Body of pancreas (tissue), 4 donors: ENCODE data around the gene NPHP4. TPM values are rescaled to one million over a fixed set of nuclear protein-coding genes. Genes with fewer than 3 reads are reported as not detected.

ENCODE experiments used
- ATAC-seq: fragments of 150-250 bp; one replicate; pipeline ENCODE4 v1.9.1; 2016
- DNase-seq, 4 donors: peaks; one replicate each; pipeline ENCODE4 v3.0.0-alpha.2; 2019
- H3K27ac ChIP-seq, 4 donors: fragments of 200-600 bp; sonication (generic); 1 replicate in 3 of 4; 2 replicates in 1 of 4; pipeline versions ENCODE4 v1.5.1 to v1.6.1; 2016 to 2019; ENCODE audit warnings: mild to moderate bottlenecking in 1 of 4, mixed read lengths in 1 of 4, moderate library complexity in 1 of 4
- H3K27me3 ChIP-seq, 2 donors: fragments of 200-600 bp; sonication (generic); one replicate each; pipeline ENCODE4 v1.6.0; 2016; ENCODE audit warnings: mild to moderate bottlenecking in 1 of 2
- H3K36me3 ChIP-seq, 2 donors: fragments of 200-600 bp; sonication (generic); replicated peaks in 1 of 2; 2 replicates each; pipeline ENCODE4 v1.5.1; 2016; ENCODE audit warnings: low read depth in 2 of 2; ENCODE audit not compliant: insufficient read depth in 1 of 2
- H3K4me1 ChIP-seq: fragments of 200-600 bp; sonication (generic); one replicate; pipeline ENCODE4 v1.6.0; 2016
- H3K4me3 ChIP-seq, 2 donors: fragments of 200-600 bp; sonication (generic); 1 replicate in 1 of 2; 2 replicates in 1 of 2; pipeline ENCODE4 v1.5.1; 2016 to 2019
- H3K9me3 ChIP-seq, 3 donors: fragments of 200-600 bp; sonication (generic); 1 replicate in 2 of 3; 2 replicates in 1 of 3; pipeline ENCODE4 v1.5.1; 2016
- CTCF ChIP-seq, 7 experiments: fragments of 450-650 bp in 4 of 7; fragments of 200-600 bp in 3 of 7; sonication (generic) in 3 of 7; IDR thresholded peaks; one replicate each; pipeline ENCODE4 v1.5.1; 2016 to 2019; ENCODE audit warnings: antibody characterized with exemption in 7 of 7
- POLR2A ChIP-seq, 3 donors: fragments of 450-650 bp; IDR thresholded peaks; one replicate each; pipeline ENCODE4 v1.6.1; 2016; ENCODE audit warnings: antibody characterized with exemption in 3 of 3, mild to moderate bottlenecking in 2 of 3
- WGBS, 2 donors: methylation state at CpG; one replicate each; pipeline ENCODE4 v1.1.5; 2017; 5-methylcytosine and 5-hydroxymethylcytosine counted together
- intact Hi-C: fragments of 100-400 bp; cut with DNase I; formaldehyde crosslinking; loops from one replicate; pipeline ENCODE4 v1.15.1; 2023
- total RNA-seq, 2 donors: library from RNA; depleted of rRNA; stranded (reverse); fragments of >200 nt; gene quantifications; one replicate each; pipeline ENCODE4 v1.1.0, GENCODE V29; 2016

NPHP4 gene
- total RNA-seq, 2 donors from 2014 or later, result 10.4 to 48.5 TPM

GRCh38 chr1:6014130-6014999, 22.1 kb upstream of the NPHP4 start:
- H3K27ac ChIP-seq, result no peak overlapping the region
- no peak for TF ChIP-seq POLR2A (IDR thresholded peaks at IDR 0.05)
- no peak for TF ChIP-seq CTCF (IDR thresholded peaks at IDR 0.05)
- DNase-seq, result no peak
- intact Hi-C loops, result no loop called here
- no peaks in the 10 kb centered on the region for H3K36me3 ChIP-seq
- H3K4me1 ChIP-seq, result no peaks in the 10 kb centered on the region
- no peak overlapping the region for H3K4me3 ChIP-seq
- H3K9me3 ChIP-seq, result no peaks in the 10 kb centered on the region
- no peak for ATAC-seq
- WGBS, 2 donors, result 73 to 80% methylated on average over 16 to 19 of the region's 19 CpGs
- no peaks in the 10 kb centered on the region for H3K27me3 ChIP-seq

DNA sequence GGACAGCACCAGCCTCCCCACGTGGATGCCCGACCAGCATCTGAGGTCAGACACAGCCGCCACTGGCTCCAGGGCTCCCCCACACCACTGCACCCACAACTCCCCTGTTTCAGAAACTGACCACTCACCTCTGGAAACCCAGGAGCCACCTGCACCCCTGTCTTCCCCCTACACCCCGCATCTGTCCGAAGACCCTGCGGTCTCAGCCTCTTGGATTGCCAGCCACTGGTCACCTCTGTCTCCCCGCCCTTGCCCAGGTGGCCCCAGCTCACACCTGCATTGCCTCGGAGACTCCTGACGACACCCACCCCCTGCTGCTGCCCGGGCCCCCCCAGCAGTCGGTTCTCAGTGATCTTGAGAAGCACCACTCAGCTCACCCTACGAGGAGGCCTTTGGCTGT, 21.3 kb upstream of the NPHP4 start:
- TF ChIP-seq CTCF (IDR thresholded peaks at IDR 0.05) (no peak), POLR2A (IDR thresholded peaks at IDR 0.05) (no peak)
- H3K36me3 ChIP-seq, result no peaks in the 10 kb centered on the region
- H3K27me3 ChIP-seq, result no peaks in the 10 kb centered on the region
- H3K4me1 ChIP-seq, result no peaks in the 10 kb centered on the region
- intact Hi-C loops, result no loop called here
- H3K27ac ChIP-seq, result no peak overlapping the region
- H3K9me3 ChIP-seq, result no peaks in the 10 kb centered on the region
- DNase-seq (no peak), ATAC-seq (no peak)
- no peak overlapping the region for H3K4me3 ChIP-seq
- WGBS, 2 donors, result 77 to 96% methylated on average over 5 to 12 of the region's 12 CpGs

DNA sequence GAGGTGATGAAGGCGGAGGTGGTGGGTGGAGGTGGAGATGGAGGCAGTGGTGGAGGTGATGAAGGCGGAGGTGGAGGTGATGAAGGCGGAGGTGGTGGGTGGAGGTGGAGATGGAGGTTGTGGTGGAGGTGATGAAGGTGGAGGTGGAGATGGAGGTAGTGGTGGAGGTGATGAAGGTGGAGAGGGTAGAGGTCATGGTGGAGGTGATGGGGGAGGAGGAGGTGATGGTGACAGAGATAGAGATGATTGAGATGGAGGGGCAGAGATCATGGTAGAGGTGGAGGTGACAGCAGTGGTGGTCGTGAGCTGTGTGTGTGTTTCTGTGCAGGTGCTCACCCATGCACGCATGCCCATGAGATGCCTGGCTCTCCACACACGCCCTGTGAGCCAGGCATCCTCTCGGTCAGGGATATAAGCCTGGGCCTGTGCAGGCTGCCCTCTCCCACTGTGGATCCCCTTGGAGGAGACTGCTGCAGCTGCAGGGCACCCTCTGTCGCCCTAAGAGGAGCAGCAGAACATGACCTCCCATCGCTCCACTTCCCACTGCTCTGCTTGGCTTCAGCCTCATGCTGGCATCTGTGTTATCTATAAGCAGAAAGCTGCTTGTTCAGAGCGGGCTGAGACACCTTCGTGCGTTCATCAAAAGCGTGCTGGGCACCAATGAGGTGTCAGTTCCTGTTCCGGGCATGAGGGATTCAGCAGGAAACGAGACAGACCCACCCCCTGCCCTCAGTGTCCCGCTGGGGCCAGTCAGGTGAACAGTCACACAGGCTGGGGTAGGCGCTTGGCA, 20.5 kb upstream of the NPHP4 start:
- H3K27ac ChIP-seq, result no peak overlapping the region
- H3K9me3 ChIP-seq, result no peaks in the 10 kb centered on the region
- intact Hi-C loops, result no loop called here
- H3K4me3 ChIP-seq, result no peak overlapping the region
- ATAC-seq (no peak), DNase-seq (no peak)
- H3K4me1 ChIP-seq, result no peaks in the 10 kb centered on the region
- no peak for TF ChIP-seq POLR2A (IDR thresholded peaks at IDR 0.05)
- TF ChIP-seq CTCF (IDR thresholded peaks at IDR 0.05), result no peak
- WGBS, 2 donors, result 71 to 74% methylated on average over 14 to 17 of the region's 17 CpGs
- H3K36me3 ChIP-seq, result no peaks in the 10 kb centered on the region
- H3K27me3 ChIP-seq, result no peaks in the 10 kb centered on the region

DNA sequence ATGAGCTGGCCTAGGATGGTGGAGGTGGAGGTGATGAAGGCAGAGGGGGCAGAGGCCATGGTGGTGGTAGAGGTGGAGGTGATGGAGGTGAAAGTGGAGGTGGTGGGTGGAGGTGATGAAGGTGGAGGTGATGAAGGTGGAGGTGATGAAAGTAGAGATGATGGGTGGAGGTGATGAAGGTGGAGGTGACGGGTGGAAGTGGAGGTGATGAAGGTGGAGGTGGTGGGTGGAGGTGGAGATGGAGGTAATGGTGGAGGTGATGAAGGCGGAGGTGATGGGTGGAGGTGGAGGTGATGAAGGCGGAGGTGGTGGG, 19.7 kb upstream of the NPHP4 start:
- intact Hi-C loops, result no loop called here

GRCh38 chr1:6011161-6011945, 19.1 kb upstream of the NPHP4 start:
- ATAC-seq (no peak), DNase-seq (no peak)
- no peak for TF ChIP-seq CTCF (IDR thresholded peaks at IDR 0.05)
- no peak for TF ChIP-seq POLR2A (IDR thresholded peaks at IDR 0.05)
- Histone ChIP-seq H3K27me3 (no peaks in the 10 kb centered on the region), H3K4me1 (no peaks in the 10 kb centered on the region), H3K27ac (no peak overlapping the region), H3K4me3 (no peak overlapping the region), H3K9me3 (no peaks in the 10 kb centered on the region), H3K36me3 (no peaks in the 10 kb centered on the region)
- WGBS, 2 donors, result 64 to 73% methylated on average over 16 to 19 of the region's 19 CpGs
- intact Hi-C loops, result no loop called here

More for the DNA sequence above, 19.7 kb upstream of the NPHP4 start:
- no peak overlapping the region for H3K4me3 ChIP-seq
- ATAC-seq, result no peak
- no peaks in the 10 kb centered on the region for H3K9me3 ChIP-seq
- WGBS, 2 donors, result 81 to 92% methylated on average over 3 of the region's 3 CpGs
- no peaks in the 10 kb centered on the region for H3K36me3 ChIP-seq
- TF ChIP-seq POLR2A (IDR thresholded peaks at IDR 0.05), result no peak
- no peak for DNase-seq
- H3K27ac ChIP-seq, result no peak overlapping the region
- no peaks in the 10 kb centered on the region for H3K27me3 ChIP-seq
- no peaks in the 10 kb centered on the region for H3K4me1 ChIP-seq
